ENCODE data around the gene RETN. TPM values are rescaled to one million over a fixed set of nuclear protein-coding genes. Genes with fewer than 3 reads are reported as not detected.

The RETN gene
- total RNA-seq, 2 experiments from 2014 or later = not detected

DNA sequence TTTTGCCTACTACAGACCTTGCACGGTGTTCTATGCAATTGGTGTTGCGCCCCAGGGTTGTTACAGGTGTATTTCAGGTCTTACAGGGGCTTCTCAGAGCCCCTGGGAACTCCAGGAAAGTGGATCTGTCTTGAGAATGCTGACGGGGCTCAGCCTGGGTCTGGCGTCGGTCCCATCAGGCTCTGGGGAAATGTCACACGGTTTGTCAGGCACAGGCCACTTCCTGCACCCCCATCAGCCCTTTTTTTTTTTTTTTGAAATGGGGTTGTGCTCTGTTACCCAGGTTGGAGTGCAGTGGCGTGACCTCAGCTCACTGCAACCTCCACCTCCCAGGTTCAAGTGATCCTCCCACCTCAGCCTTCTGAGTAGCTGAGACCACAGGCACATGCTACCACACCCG is 49.8 kb downstream of the RETN start:
- H3K4me3 Mint-ChIP-seq = no peak overlapping the region

More for the DNA sequence above, 49.8 kb downstream of the RETN start:
- ChIA-PET CTCF (no interaction called here), POLR2A (no interaction called here)
- no peaks in the 10 kb centered on the region for H3K36me3 Mint-ChIP-seq (ENCODE audit: low read depth)
- DNase-seq = no peak
- peaks cover 10% of the 10 kb centered on the region for H3K9me3 Mint-ChIP-seq
- no peaks in the 10 kb centered on the region for H3K4me1 Mint-ChIP-seq
- no peak overlapping the region for H3K27ac Mint-ChIP-seq
- H3K27me3 Mint-ChIP-seq = no peaks in the 10 kb centered on the region

Other genes starting within 250 kb of the RETN start
- under 1 TPM; 0.46 to 0.67 TPM for gene PEX11G, start 180.0 kb upstream of the RETN start, total RNA-seq
- gene ZNF358, start 152.9 kb upstream of the RETN start, total RNA-seq = 1 to 10 TPM; 6.5 to 6.7 TPM
- 10 to 100 TPM; 13.2 to 14.8 TPM for gene MCOLN1, start 146.4 kb upstream of the RETN start, total RNA-seq
- 100 to 1,000 TPM; 117 to 126 TPM for gene PNPLA6, start 133.3 kb upstream of the RETN start, total RNA-seq
- gene CAMSAP3, start 73.2 kb upstream of the RETN start, total RNA-seq = under 1 TPM; 0.21 to 0.57 TPM
- 10 to 100 TPM; 46.0 to 50.0 TPM for gene XAB2, start 39.5 kb upstream of the RETN start, total RNA-seq
- 100 to 1,000 TPM; 108 to 169 TPM for gene PET100, start 39.3 kb upstream of the RETN start, total RNA-seq
- 1 to 10 TPM in 1 of 2 experiments, under 1 TPM in 1; 0.82 to 1.2 TPM for gene PCP2, start 35.3 kb upstream of the RETN start, total RNA-seq
- gene STXBP2, start 31.9 kb upstream of the RETN start, total RNA-seq = 100 to 1,000 TPM; 131 to 158 TPM
- gene MCEMP1, start 8.0 kb downstream of the RETN start, total RNA-seq = not detected
- 100 to 1,000 TPM; 105 to 106 TPM for gene TRAPPC5, start 11.8 kb downstream of the RETN start, total RNA-seq
- gene FCER2, start 33.1 kb downstream of the RETN start, total RNA-seq = under 1 TPM; 0.23 to 0.30 TPM
- gene CLEC4G, start 63.1 kb downstream of the RETN start, total RNA-seq = not detected
- not detected for gene CD209, start 78.5 kb downstream of the RETN start, total RNA-seq
- not detected for gene CLEC4M, start 94.2 kb downstream of the RETN start, total RNA-seq
- 10 to 100 TPM in 1 of 2 experiments, 1 to 10 TPM in 1; 9.7 to 11.2 TPM for gene EVI5L, start 161.2 kb downstream of the RETN start, total RNA-seq
- under 1 TPM; 0.10 to 0.15 TPM for gene PRR36, start 205.3 kb downstream of the RETN start, total RNA-seq
- gene LRRC8E, start 219.5 kb downstream of the RETN start, total RNA-seq = not detected
- 10 to 100 TPM; 44.1 to 45.6 TPM for gene MAP2K7, start 234.8 kb downstream of the RETN start, total RNA-seq
- 1 to 10 TPM in 1 of 2 experiments, under 1 TPM in 1; 0.79 to 1.4 TPM for gene TGFBR3L, start 245.8 kb downstream of the RETN start, total RNA-seq